A673 (cell line): Measurements from ENCODE around the gene KDR. TPM values are rescaled to one million over a fixed set of nuclear protein-coding genes. Genes with fewer than 3 reads are reported as not detected.

ENCODE experiments used
- BruUV-seq: library from RNA; stranded (reverse); fragments of 400-500 nt; replicated peaks from 2 replicates; lab custom pipeline; 2021; lab: Mats Ljungman, UMichigan
- CTCF ChIA-PET: fragments of 300-600 bp; sonication (Branson Sonifier 250); formaldehyde crosslinking; loops from one replicate; lab custom pipeline; 2022; ENCODE audit warnings: antibody characterized with exemption; lab: Charles Lee
- POLR2A ChIA-PET: fragments of 300-600 bp; sonication (Branson Sonifier 250); formaldehyde crosslinking; loops from one replicate; lab custom pipeline; 2022; ENCODE audit warnings: antibody characterized with exemption; ENCODE audit not compliant: low non-redundant PET; lab: Charles Lee
- DNase-seq: peaks from one replicate; pipeline ENCODE4 v3.0.0-alpha.2; 2015; ENCODE audit warnings: low spot score
- H3K27ac ChIP-seq: fragments of 200-600 bp; sonication (generic); 2 replicates; pipeline ENCODE4 v1.5.1; 2016; ENCODE audit warnings: mixed run types, low read depth, mild to moderate bottlenecking, mixed read lengths, antibody characterized with exemption, low read length; ENCODE audit not compliant: poor library complexity, severe bottlenecking
- H3K27me3 ChIP-seq: fragments of 200-600 bp; sonication (generic); replicated peaks from 2 replicates; pipeline ENCODE4 v1.6.1; 2017; ENCODE audit warnings: mixed run types, low read depth, mild to moderate bottlenecking, mixed read lengths, antibody characterized with exemption, low read length; ENCODE audit not compliant: insufficient read depth, poor library complexity
- H3K36me3 ChIP-seq: fragments of 200-600 bp; sonication (generic); 2 replicates; pipeline ENCODE4 v1.6.1; 2016; ENCODE audit warnings: mixed run types, mild to moderate bottlenecking, mixed read lengths, antibody characterized with exemption, low read length; ENCODE audit not compliant: insufficient read depth, poor library complexity, severe bottlenecking
- H3K4me1 ChIP-seq: fragments of 200-600 bp; sonication (generic); 2 replicates; pipeline ENCODE4 v1.6.1; 2017; ENCODE audit warnings: mixed run types, mild to moderate bottlenecking, mixed read lengths, antibody characterized with exemption, low read length; ENCODE audit not compliant: insufficient read depth, poor library complexity, severe bottlenecking
- H3K4me3 ChIP-seq: fragments of 200-600 bp; sonication (generic); 2 replicates; pipeline ENCODE4 v1.5.1; 2016; ENCODE audit warnings: low read depth, mixed run types, mild to moderate bottlenecking, mixed read lengths, low read length; ENCODE audit not compliant: poor library complexity, severe bottlenecking
- H3K9me3 ChIP-seq: fragments of 200-600 bp; sonication (generic); 2 replicates; pipeline ENCODE4 v1.6.1; 2016; ENCODE audit warnings: mixed run types, low read depth, mild to moderate bottlenecking, mixed read lengths, antibody characterized with exemption, low read length; ENCODE audit not compliant: poor library complexity, severe bottlenecking
- EZH2 ChIP-seq: fragments of 200-600 bp; sonication (generic); IDR thresholded peaks from 2 replicates; pipeline ENCODE4 v1.6.1; 2017; ENCODE audit warnings: borderline replicate concordance, low read depth, mild to moderate bottlenecking, mixed read lengths, antibody characterized with exemption, low read length; ENCODE audit not compliant: poor library complexity, severe bottlenecking
- intact Hi-C: fragments of 100-400 bp; cut with micrococcal nuclease; formaldehyde crosslinking; loops from one replicate; pipeline ENCODE4 v1.10.0; 2022; ENCODE audit not compliant: unreplicated experiment
- total RNA-seq: library from RNA; stranded (reverse); gene quantifications from 2 replicates; pipeline ENCODE4 v1.2.3, GENCODE V29; 2021
- TF ChIP-seq, protein P1 (sequence below): fragments of 300-800, 200-600 bp; sonication (generic); conservative IDR thresholded peaks from 2 replicates; pipeline ENCODE4 v1.5.1; 2017; ENCODE audit warnings: low read depth, mild to moderate bottlenecking, antibody characterized with exemption, low read length, moderate library complexity, mixed read lengths

The KDR gene
- total RNA-seq, 1 experiment from 2014 or later: 0.47 TPM

DNA sequence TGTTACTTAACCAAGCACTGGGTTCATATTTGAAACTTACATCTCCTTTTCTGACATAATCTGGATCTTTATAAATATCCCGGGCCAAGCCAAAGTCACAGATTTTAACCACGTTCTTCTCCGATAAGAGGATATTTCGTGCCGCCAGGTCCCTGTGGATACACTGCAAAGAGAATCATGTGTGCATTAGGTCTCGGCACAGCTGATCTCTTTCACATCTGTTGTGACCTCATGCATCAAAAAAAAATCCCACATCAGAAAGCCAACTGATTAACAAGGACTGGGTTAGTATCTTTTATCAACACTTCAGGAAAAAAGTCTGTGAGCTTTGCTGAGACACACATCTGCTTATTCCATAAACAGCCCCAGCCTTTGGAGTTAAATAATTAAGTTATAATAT, 35.5 kb downstream of the KDR start:
- H3K36me3 ChIP-seq: no peaks in the 10 kb centered on the region
- H3K27ac ChIP-seq: no peak overlapping the region
- BruUV-seq: no TSS peak
- no peak for TF ChIP-seq EZH2
- TF ChIP-seq, protein P1, sequence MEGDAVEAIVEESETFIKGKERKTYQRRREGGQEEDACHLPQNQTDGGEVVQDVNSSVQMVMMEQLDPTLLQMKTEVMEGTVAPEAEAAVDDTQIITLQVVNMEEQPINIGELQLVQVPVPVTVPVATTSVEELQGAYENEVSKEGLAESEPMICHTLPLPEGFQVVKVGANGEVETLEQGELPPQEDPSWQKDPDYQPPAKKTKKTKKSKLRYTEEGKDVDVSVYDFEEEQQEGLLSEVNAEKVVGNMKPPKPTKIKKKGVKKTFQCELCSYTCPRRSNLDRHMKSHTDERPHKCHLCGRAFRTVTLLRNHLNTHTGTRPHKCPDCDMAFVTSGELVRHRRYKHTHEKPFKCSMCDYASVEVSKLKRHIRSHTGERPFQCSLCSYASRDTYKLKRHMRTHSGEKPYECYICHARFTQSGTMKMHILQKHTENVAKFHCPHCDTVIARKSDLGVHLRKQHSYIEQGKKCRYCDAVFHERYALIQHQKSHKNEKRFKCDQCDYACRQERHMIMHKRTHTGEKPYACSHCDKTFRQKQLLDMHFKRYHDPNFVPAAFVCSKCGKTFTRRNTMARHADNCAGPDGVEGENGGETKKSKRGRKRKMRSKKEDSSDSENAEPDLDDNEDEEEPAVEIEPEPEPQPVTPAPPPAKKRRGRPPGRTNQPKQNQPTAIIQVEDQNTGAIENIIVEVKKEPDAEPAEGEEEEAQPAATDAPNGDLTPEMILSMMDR: no peak
- intact Hi-C loops: no loop called here
- no peaks in the 10 kb centered on the region for H3K9me3 ChIP-seq
- H3K27me3 ChIP-seq: no peaks in the 10 kb centered on the region
- POLR2A ChIA-PET: no interaction called here
- CTCF ChIA-PET: no interaction called here
- H3K4me3 ChIP-seq: no peak overlapping the region
- no peaks in the 10 kb centered on the region for H3K4me1 ChIP-seq
- DNase-seq: no peak

DNA sequence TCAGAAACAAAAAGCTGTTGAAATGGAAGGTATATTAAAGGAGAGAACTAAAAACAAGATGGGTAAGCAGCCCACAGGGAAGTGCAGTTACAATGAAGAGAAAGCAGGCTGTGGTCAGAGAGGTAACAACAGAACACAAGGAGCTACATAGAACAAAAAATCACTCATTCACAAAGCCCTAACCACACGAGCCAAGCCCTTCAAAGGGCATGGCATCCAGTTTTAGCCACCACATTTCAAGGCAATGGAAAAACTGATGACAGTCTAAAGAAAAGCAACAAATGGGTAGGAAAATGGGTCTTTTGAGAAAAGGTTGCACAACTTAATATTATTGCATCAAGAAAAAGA, 37.5 kb downstream of the KDR start:
- no peaks in the 10 kb centered on the region for H3K27me3 ChIP-seq
- H3K4me1 ChIP-seq: no peaks in the 10 kb centered on the region
- TF ChIP-seq, protein P1: no peak
- no peak for TF ChIP-seq EZH2
- CTCF ChIA-PET: no interaction called here
- H3K4me3 ChIP-seq: no peak overlapping the region
- DNase-seq: no peak
- POLR2A ChIA-PET: no interaction called here
- no peak overlapping the region for H3K27ac ChIP-seq
- H3K36me3 ChIP-seq: no peaks in the 10 kb centered on the region
- BruUV-seq: no TSS peak
- no peaks in the 10 kb centered on the region for H3K9me3 ChIP-seq
- intact Hi-C loops: no loop called here

DNA sequence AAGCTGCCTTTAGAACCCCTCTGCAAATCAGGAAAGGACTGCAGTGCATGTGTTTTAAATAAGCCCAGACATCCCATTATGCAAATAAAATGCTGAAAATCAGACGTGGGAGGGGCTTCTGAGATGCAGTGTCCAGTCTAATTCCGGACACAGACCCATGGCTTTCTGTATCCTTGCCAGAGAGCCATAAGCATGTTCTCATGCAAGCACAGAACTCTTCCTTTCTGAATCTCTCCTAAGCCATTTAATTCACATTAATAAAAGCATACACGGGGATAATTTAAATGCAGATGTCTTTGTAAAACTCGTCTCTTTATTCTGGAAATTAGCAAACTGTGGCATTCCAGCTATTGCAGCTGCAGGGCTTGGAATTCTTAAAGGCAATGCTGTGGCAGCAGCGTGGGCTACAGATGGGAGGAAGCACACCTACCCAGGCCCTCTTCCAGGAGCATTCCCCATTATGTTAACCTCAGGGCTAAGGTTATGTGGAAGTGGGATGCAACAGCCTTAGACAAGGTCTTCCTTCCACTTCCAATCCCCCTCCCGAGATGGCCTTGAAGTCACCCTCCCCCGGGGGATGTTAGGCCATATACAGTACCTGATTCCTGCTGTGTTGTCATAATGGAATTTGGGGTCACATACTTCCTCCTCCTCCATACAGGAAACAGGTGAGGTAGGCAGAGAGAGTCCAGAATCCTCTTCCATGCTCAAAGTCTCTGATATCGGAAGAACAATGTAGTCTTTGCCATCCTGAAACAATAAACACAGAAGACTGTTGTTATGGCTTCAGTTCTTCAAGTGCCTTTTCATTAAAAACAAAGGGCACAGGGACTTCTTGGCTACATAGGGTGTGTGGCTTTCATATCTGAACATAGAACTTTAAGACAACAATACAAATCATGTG, 38.1 kb downstream of the KDR start:
- intact Hi-C loops: no loop called here
- ChIA-PET POLR2A (no interaction called here), CTCF (no interaction called here)
- Histone ChIP-seq H3K36me3 (no peaks in the 10 kb centered on the region), H3K27ac (no peak overlapping the region), H3K4me1 (no peaks in the 10 kb centered on the region), H3K27me3 (no peaks in the 10 kb centered on the region), H3K9me3 (no peaks in the 10 kb centered on the region), H3K4me3 (no peak overlapping the region)
- TF ChIP-seq EZH2: no peak
- TF ChIP-seq, protein P1: no peak
- DNase-seq: no peak
- no TSS peak for BruUV-seq
